ENCODE data around the gene CHKA. TPM values are rescaled to one million over a fixed set of nuclear protein-coding genes. Genes with fewer than 3 reads are reported as not detected.

CHKA gene
- total and polyA plus RNA-seq, 2 of the 8 experiments (the other 6 are each of a cell fraction or from before 2014, with no cell fraction given): 61.2 to 86.6 TPM

DNA sequence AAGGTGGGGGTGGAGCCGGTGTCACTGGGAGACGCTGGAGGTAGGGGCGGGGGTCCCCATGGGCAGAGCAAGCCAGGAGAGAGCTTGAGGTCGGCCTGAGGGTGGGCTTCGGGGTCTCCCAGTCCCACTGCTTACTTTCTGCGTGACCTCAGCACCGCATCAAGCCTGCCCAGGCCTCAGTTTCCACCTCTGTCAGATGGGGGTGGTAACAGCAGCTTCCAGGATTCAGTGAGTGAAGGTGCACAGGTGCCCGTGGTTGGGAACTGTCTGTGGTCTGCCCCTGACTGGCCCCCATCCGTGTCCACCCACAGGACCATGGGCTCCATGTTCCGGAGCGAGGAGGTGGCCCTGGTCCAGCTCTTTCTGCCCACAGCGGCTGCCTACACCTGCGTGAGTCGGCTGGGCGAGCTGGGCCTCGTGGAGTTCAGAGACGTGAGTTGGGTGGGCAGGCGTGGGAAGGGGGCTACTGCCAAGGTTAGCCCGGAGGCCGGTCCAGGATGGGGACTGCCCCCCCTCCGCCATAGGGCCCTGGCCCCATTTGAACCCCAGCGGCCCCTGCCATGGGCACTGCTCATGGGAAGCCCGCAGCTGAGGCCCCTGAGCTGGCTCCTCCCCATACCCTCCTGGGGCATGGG is 80.1 kb downstream of the CHKA start:
- no peak overlapping the region for H3K9ac ChIP-seq (replicated peaks in 1 of 4; ENCODE audit: extremely low read depth in 1 of 4, low read depth in 3 of 4, low read length in 3 of 4)
- TF ChIP-seq NRF1 (IDR thresholded peaks at IDR 0.05; ENCODE audit: low read depth, low read length): no peak
- TF ChIP-seq POLR2AphosphoS5 (IDR thresholded peaks at IDR 0.05; ENCODE audit: low read depth, low read length): no peak
- TF ChIP-seq RBBP5 (IDR thresholded peaks at IDR 0.05; ENCODE audit: borderline replicate concordance, low read depth, low read length): no peak
- TF ChIP-seq SIN3A (conservative IDR thresholded peaks at IDR 0.05 in 1 of 2, IDR thresholded peaks at IDR 0.05 in 1 of 2; ENCODE audit: low read depth in 1 of 2, low read length in 2 of 2): no peak
- TF ChIP-seq SIX5 (IDR thresholded peaks at IDR 0.05; ENCODE audit: low read depth, low read length): no peak
- TF ChIP-seq CHD1 (IDR thresholded peaks at IDR 0.05; ENCODE audit: low read depth, low read length): no peak
- no peak for TF ChIP-seq EGR1 (IDR thresholded peaks at IDR 0.05; ENCODE audit: borderline replicate concordance, low read depth, low read length)
- TF ChIP-seq JUN (IDR thresholded peaks at IDR 0.05; ENCODE audit: low read depth, low read length): no peak
- TF ChIP-seq CBX8 (IDR thresholded peaks at IDR 0.05; ENCODE audit: borderline replicate concordance, low read depth, low read length): no peak
- no peak for TF ChIP-seq RAD21 (IDR thresholded peaks at IDR 0.05 in 1 of 2, conservative IDR thresholded peaks at IDR 0.05 in 1 of 2; ENCODE audit: low read depth in 2 of 2, low read length in 2 of 2)
- no peak for TF ChIP-seq KDM5A (IDR thresholded peaks at IDR 0.05; ENCODE audit: low read length)
- no peak for TF ChIP-seq BACH1 (IDR thresholded peaks at IDR 0.05; ENCODE audit: low read length)
- TF ChIP-seq CHD2 (IDR thresholded peaks at IDR 0.05; ENCODE audit: low read length): no peak

More for the DNA sequence above, 80.1 kb downstream of the CHKA start:
- Histone ChIP-seq H3K4me2 (ENCODE audit: insufficient read depth in 1 of 2, low read depth in 2 of 2, low read length in 2 of 2) (no peak overlapping the region), H3K4ac (replicated peaks; ENCODE audit: insufficient read length, low read depth, low read length) (no peak overlapping the region), H2BK12ac (ENCODE audit: low read depth, low read length) (peak overlapping the region; percentile 63; the same call in 1 of the 2 replicates), H3K79me2 (ENCODE audit: control insufficient read depth in 1 of 2, insufficient read depth in 2 of 2, low read length in 2 of 2) (no peaks in the 10 kb centered on the region), H4K5ac (ENCODE audit: insufficient read length, low read depth, low read length) (no peak overlapping the region), H3K27me3 (replicated peaks in 1 of 4; ENCODE audit: control insufficient read depth in 3 of 4, extremely low read depth in 1 of 4, insufficient read depth in 3 of 4, low read length in 3 of 4) (no peaks in the 10 kb centered on the region), H2BK20ac (ENCODE audit: low read length) (no peak overlapping the region), H4K20me1 (replicated peaks in 1 of 2; ENCODE audit: control insufficient read depth in 1 of 2, insufficient read depth in 2 of 2, low read length in 2 of 2) (peaks cover 0 to 4% of the 10 kb centered on the region in 2 experiments), H4K91ac (replicated peaks; ENCODE audit: insufficient read length, low read length) (peak overlapping the region; percentile 15), H3K18ac (ENCODE audit: extremely low read depth, low read length) (peak overlapping the region; percentile 19; the same call in 1 of the 2 replicates), H3K79me1 (ENCODE audit: low read depth, low read length) (no peaks in the 10 kb centered on the region), H2AK5ac (ENCODE audit: low read depth, low read length) (no peak overlapping the region), H2BK5ac (ENCODE audit: low read depth, low read length) (no peak overlapping the region), H3K23ac (ENCODE audit: insufficient read length) (no peak overlapping the region), H3K9me3 (ENCODE audit: insufficient read depth in 2 of 2, low read depth in 1 of 2, low read length in 1 of 2) (no peaks in the 10 kb centered on the region), H4K8ac (ENCODE audit: extremely low read depth, insufficient read depth, low read length) (peak overlapping the region; percentile 90), H3K23me2 (ENCODE audit: low read depth, low read length) (no peaks in the 10 kb centered on the region; the same call in 1 of the 2 replicates), H2AFZ (ENCODE audit: low read length) (no peak overlapping the region), H3K56ac (replicated peaks; ENCODE audit: insufficient read length, low read depth, low read length) (no peak overlapping the region), H3K4me1 (replicated peaks in 1 of 4; ENCODE audit: control insufficient read depth in 3 of 4, insufficient read depth in 4 of 4, low read length in 3 of 4) (peaks cover 4 to 27% (median 20%) of the 10 kb centered on the region in 4 experiments), H2BK120ac (replicated peaks; ENCODE audit: low read depth, low read length) (no peak overlapping the region), H3K36me3 (ENCODE audit: control insufficient read depth in 2 of 4, insufficient read depth in 4 of 4, low read length in 3 of 4) (no peaks in the 10 kb centered on the region), H3K27ac (ENCODE audit: low read depth, low read length) (no peak overlapping the region; the same call in 1 of the 2 replicates), H2BK15ac (ENCODE audit: low read length) (no peak overlapping the region; the same call in 1 of the 2 replicates), H3K14ac (ENCODE audit: insufficient read length) (no peak overlapping the region), H3K4me3 (ENCODE audit: extremely low read depth in 1 of 4, insufficient read depth in 2 of 4, low read depth in 3 of 4, low read length in 4 of 4) (no peak overlapping the region)
- ChIA-PET CTCF (ENCODE audit: partially characterized antibody) (interaction anchor here (0.9 to 2.7 kb wide), 9 partner anchors 9 to 168 kb away, joined by 3 to 18 read pairs (median 3); partner anchors contain the start of genes ALDH3B1 and NDUFS8), POLR2A (ENCODE audit: partially characterized antibody) (interaction anchor here (1.1 to 16.6 kb wide), 4 partner anchors 9 to 171 kb away, joined by 3 to 183 read pairs (median 14); partner anchors contain the start of gene NDUFS8)
- WGBS, 2 experiments (ENCODE audit: extremely low coverage in 1 of 2, insufficient coverage in 1 of 2, insufficient read length in 1 of 2, insufficient replicate concordance in 2 of 2, low coverage in 1 of 2, low lambda C conversion rate in 2 of 2, missing lambda C conversion rate in 1 of 2): 90% methylated on average over 22 of the region's 23 CpGs; no CpG with 5 or more reads in 1 of the 2 experiments
- FAIRE-seq (no peak), DNase-seq (ENCODE audit: low read depth in 1 of 2, low spot score in 2 of 2) (peak in 1 of 2 experiments; percentile 46)

All from H1 (cell line).